Measurements from ENCODE around the gene HCN2.

HCN2 gene

DNA sequence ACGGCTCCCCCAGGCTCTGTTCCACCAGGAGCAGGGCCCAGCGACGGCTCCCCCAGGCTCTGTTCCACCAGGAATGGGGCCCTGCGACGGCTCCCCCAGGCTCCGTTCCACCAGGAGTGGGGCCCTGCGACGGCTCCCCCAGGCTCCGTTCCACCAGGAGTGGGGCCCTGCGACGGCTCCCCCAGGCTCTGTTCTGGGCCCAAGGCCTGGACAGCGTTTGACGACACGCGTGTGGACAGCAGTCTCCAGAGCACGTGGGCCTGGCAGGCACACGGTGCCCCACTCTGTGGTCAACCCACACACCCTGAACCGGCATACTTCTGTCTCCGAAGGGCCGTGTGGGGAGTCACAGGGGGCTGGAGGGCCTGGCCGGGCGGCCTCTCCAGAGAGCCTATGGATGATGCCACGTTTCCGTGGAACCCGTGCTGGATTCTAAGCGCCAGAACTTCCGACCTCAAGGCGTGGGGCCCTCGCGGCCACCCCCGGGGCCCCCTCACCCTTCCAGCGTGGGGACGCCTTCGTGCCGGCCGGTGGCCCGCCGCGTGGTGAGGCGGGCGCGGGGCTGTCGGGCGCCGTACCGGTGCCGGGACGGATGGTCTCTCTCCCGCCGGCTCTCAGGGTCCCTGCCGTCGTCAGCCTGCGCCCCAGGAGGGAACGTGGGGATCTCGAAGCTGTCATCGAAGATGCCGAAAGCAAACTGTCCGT lies 61.6 kb downstream of the HCN2 start:
- DNase-seq (ENCODE audit: low read depth in 2 of 3, low spot score in 1 of 3): no peak

DNA sequence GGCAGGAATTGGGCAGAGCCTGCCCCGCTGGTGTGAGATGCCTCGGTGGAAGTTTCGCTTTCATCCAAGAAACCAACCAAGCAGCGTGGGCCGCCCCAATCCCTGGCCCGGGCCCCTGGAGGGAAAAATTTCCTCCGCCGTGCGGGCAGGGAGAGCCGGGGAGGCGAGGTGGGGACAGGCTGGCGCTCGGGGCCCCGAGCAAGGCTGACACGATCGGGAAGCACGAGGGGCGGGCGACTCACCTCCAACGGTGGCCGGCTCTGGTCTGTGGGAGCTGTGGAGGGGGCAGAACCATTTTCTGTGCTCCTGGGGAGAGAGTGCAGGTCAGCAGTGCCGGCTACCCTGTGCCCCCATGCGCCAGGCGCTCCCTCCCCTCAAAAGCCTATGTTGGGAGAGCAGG lies 62.3 kb downstream of the HCN2 start:
- no peak for DNase-seq (ENCODE audit: low read depth in 2 of 3, low spot score in 1 of 3)

GRCh38 chr19:652467-653389 lies 63.0 kb downstream of the HCN2 start:
- DNase-seq (ENCODE audit: low read depth in 2 of 3, low spot score in 1 of 3): no peak

DNA sequence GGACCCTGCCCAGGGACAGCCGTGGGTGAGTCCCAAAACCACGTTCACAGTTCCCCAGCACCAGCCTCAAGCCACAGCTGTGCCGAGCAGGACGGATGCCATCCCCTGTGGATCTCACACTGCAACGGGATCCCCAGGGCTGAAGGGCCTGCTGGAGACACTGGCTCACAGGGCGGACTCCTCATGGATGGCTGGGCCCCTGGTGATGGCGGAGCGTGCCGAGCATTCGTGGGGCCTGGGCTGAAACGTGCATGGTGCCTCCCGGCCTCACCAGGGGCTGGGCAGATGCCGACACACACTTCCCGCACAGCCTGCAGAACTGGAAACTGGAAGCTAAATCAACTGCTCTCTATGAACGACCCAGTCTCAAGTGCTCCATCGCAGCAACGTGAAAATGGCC lies 63.7 kb downstream of the HCN2 start:
- DNase-seq (ENCODE audit: low read depth in 2 of 3, low spot score in 1 of 3): no peak

DNA sequence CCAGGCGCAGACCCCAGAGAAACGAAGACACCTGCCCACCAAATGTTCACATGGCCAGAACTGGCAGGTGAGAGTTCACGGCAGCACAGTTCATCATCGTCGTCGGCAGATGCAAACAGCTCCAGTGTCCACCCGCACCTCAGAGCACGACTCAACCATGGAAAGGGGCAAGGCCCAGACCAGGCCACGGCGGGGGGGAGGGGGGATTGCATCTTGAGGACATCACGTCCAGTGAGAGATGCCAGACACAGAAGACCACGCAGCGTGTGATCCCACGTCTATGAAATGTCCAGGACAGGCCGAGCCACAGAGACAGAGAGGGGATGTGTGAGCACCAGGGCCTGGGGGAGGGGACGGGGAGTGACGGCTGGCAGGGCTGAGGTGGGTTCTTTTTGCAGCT lies 66.0 kb downstream of the HCN2 start:
- DNase-seq (ENCODE audit: low read depth in 2 of 3, low spot score in 1 of 3): no peak

- DNase-seq (ENCODE audit: low read depth in 2 of 3, low spot score in 1 of 3): no peak
Observed at GRCh38 chr19:656751-657559, 67.3 kb downstream of the HCN2 start.

- no peak for DNase-seq (ENCODE audit: low read depth in 2 of 3, low spot score in 1 of 3)
Observed at GRCh38 chr19:657611-658010, 67.9 kb downstream of the HCN2 start.

DNA sequence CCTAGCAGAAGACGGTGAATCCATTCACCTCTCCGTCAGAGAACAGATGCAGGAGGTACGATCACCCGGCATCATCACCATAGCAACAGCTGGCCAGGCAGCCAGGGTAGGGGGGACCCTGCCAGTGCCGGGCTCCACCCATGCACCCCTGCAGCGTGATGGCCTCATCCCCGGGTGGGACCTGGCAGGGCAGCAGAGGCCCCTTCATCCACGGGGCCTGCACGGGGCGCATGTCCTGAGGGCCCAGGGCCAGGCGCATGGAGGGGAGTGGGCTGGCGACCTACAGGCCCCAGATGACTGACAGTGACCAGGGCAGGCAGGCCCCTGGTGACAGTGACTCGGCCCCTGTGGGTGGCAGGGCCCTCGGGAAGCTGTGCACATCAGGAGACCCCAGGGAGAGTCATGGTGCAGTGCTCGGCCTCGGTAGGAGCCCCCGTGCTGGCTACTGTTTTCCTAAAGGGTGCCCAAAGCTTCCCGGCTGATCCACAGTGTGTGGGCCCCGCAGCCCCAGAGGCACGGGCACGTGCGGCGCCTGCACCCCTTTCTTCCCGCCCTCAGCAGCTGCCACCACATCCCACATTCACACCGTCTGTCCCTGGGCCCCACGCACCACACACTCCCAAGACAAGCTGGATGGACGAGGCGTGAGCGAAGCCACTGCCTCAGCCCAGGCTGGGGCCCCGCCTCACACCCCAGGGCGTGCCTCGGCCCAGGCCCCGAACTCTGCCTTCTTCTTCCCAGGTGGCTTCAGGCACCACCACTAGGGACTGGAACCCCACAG lies 68.6 kb downstream of the HCN2 start:
- no peak for DNase-seq (ENCODE audit: low read depth in 2 of 3, low spot score in 1 of 3)

DNA sequence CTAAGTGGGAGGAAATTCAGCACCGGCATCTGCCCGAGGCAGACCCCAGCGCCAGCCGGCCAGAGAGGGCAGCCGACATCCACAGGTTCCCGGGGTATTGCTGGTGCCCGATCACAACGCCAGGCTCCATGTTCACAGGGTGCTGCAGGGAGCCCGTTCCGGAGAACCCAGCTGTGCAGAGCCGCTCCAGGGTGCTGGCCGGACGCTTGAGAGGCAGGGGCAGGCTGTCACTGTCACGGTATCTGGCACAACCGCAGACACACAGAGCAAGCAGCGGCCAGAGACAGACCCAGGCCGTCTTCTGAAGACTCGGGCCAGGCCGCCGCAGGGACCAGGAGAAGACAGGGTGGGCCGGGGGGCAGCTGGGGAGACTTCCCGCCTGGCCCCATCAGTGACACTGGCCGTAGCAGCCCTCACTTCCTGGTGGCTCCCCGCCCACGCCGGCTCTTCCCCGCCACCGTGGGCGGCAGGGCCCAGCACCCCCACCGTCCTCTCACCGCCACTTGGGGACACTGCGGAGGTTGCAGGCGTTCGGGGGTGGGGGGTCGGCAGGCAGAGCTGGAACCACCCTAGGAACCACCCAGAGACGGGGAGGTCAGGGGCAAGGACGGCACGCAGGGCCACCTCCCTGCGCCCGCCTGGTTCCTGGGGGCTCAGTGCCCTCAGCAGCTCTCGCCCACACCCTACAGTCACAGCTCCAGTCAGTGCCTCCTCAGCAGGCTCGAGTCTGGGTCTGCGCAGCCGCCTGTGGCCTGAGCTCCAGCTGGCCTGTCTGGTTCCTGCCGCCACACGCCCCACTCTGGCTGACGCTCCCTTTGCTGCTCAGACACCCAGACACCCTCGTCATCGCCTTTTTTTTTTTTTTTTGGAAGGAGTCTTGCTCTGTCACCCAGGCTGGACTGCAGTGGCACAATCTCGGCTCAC lies 69.5 kb downstream of the HCN2 start:
- no peak for DNase-seq (ENCODE audit: low read depth in 2 of 3, low spot score in 1 of 3)

DNA sequence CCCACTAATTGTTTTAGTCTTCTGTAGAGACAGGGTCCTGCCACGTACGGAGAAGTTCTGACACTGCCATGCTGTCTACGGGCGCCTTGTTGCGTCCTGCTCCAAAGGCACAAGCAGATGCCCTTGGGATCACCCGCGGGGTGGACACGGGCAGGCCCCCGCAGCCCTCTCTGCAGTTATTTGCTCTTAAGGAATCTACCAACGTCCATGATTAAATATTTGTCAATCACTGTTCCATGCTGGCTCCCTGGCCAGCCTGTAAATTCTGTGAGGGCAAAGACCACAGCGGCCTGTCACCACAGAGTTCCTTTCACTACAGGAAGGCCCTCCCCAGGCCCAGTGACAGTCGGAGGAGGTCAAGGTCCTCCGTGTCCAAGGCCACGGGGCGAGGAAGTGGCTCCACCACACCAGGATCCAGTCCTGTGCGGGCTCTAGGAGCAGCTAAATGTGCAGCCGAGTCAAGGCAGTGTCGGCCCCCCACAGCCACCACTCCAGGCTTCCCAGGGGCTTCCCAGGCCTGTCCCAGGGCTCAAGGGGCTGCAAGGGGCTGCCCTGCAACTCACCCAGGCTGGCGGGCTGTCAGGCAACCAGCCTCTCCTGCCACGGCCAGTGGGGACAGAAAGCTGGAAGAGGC lies 71.2 kb downstream of the HCN2 start:
- DNase-seq (ENCODE audit: low read depth in 2 of 3, low spot score in 1 of 3): no peak

- DNase-seq (ENCODE audit: low read depth in 2 of 3, low spot score in 1 of 3): peak in 2 of 3 donors; percentile 47 to 58
Observed at GRCh38 chr19:661427-662196, 71.9 kb downstream of the HCN2 start.

- DNase-seq (ENCODE audit: low read depth in 2 of 3, low spot score in 1 of 3): peak; percentile 50 to 60 (median 52)
Observed at GRCh38 chr19:662207-662961, 72.7 kb downstream of the HCN2 start.

- peak; percentile 91 to 95 (median 94) for DNase-seq (ENCODE audit: low read depth in 2 of 3, low spot score in 1 of 3)
Observed at GRCh38 chr19:662962-663681, 73.4 kb downstream of the HCN2 start, which contains the start of gene RNF126. RNF126 (minus strand) TSS chr19:663214; CDS start chr19:663121, 93 bp downstream.

GRCh38 chr19:663682-664117 lies 74.0 kb downstream of the HCN2 start:
- DNase-seq (ENCODE audit: low read depth in 2 of 3, low spot score in 1 of 3): no peak

DNA sequence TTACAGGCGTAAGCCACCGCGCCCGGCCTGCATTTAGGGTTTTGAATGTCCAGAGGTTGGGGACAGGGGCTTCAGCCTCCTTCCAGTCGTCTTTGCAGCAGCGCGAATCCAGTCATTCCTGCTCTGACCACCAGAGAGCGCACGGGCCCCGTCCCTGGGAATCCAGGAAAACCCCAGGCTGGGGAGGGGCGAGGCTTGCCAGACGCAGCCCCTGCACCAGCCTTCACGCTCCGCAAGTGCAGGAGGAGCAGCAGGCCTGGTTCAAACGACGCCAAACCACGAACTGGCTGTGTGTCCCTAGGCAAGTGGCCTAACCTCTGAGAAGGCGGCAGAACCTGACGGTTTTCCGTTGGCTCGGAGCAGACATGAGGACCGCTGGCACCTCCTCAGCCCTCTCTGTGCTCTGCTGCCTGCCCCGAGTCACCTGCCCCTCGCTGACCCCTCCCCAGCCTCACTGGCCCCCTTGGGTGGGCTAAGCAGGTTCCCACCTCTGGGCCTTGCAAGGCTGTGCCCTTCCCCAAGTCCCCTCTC lies 75.3 kb downstream of the HCN2 start:
- peak; percentile 68 to 84 (median 78) for DNase-seq (ENCODE audit: low read depth in 2 of 3, low spot score in 1 of 3)
